Keratinocyte (primary cell): ENCODE data around the gene ZP1. TPM values are rescaled to one million over a fixed set of nuclear protein-coding genes. Genes with fewer than 3 reads are reported as not detected.

Experiments
- DNase-seq: peaks from one replicate; pipeline ENCODE4 v3.0.0-alpha.2; 2011; ENCODE audit warnings: low read depth, missing footprints, low spot score
- FAIRE-seq: peaks from 2 replicates; lab custom pipeline; 2011; peaks lifted over from hg19 to GRCh38; lab: Jason Lieb, UNC
- H2AFZ ChIP-seq: 2 replicates; pipeline ENCODE4 v1.6.0; 2012; ENCODE audit warnings: low read length, control low read depth, inconsistent platforms; ENCODE audit not compliant: control insufficient read depth
- H3K27ac ChIP-seq: 2 replicates; pipeline ENCODE4 v1.5.1; 2011; ENCODE audit warnings: low read length; ENCODE audit not compliant: control insufficient read depth, insufficient read depth
- H3K27me3 ChIP-seq: 3 replicates; pipeline ENCODE4 v1.6.0; 2011; ENCODE audit warnings: low read length; ENCODE audit not compliant: control insufficient read depth, insufficient read depth; ENCODE audit errors: extremely low read depth
- H3K36me3 ChIP-seq, 2 experiments: 2 replicates in 1 of 2; 3 replicates in 1 of 2; pipeline ENCODE4 v1.5.1; 2011; ENCODE audit warnings: low read length in 2 of 2, mild to moderate bottlenecking in 1 of 2; ENCODE audit not compliant: control insufficient read depth in 2 of 2, insufficient read depth in 2 of 2; ENCODE audit errors: extremely low read depth in 1 of 2
- H3K4me1 ChIP-seq: 3 replicates; pipeline ENCODE4 v1.5.1; 2011; ENCODE audit warnings: low read length; ENCODE audit not compliant: control insufficient read depth, insufficient read depth; ENCODE audit errors: extremely low read depth
- H3K4me2 ChIP-seq: 3 replicates; pipeline ENCODE4 v1.6.0; 2011; ENCODE audit warnings: low read depth, low read length; ENCODE audit not compliant: control insufficient read depth, insufficient read depth; ENCODE audit errors: extremely low read depth
- H3K4me3 ChIP-seq, 3 experiments: fragments of 200-600 bp in 1 of 3; sonication (generic) in 1 of 3; 2 replicates in 2 of 3; 3 replicates in 1 of 3; pipeline ENCODE4 v1.5.1; 2011 to 2016; ENCODE audit warnings: low read length in 3 of 3, mild to moderate bottlenecking in 3 of 3, control low read depth in 2 of 3, inconsistent platforms in 1 of 3, low read depth in 1 of 3, mixed read lengths in 1 of 3, mixed run types in 1 of 3, moderate library complexity in 1 of 3; ENCODE audit not compliant: control insufficient read depth in 2 of 3, insufficient read depth in 2 of 3; ENCODE audit errors: extremely low read depth in 1 of 3
- H3K79me2 ChIP-seq: 2 replicates; pipeline ENCODE4 v1.6.0; 2012; ENCODE audit warnings: low read length; ENCODE audit not compliant: control insufficient read depth, insufficient read depth
- H3K9ac ChIP-seq: 3 replicates; pipeline ENCODE4 v1.6.0; 2011; ENCODE audit warnings: low read length; ENCODE audit not compliant: control insufficient read depth, insufficient read depth; ENCODE audit errors: extremely low read depth
- H3K9me1 ChIP-seq: 3 replicates; pipeline ENCODE4 v1.6.0; 2011; ENCODE audit warnings: low read length; ENCODE audit not compliant: control insufficient read depth, insufficient read depth; ENCODE audit errors: extremely low read depth
- H3K9me3 ChIP-seq: 2 replicates; pipeline ENCODE4 v1.5.1; 2012; ENCODE audit warnings: low read depth, low read length; ENCODE audit not compliant: control insufficient read depth
- H4K20me1 ChIP-seq: 3 replicates; pipeline ENCODE4 v1.6.0; 2011; ENCODE audit warnings: low read length; ENCODE audit not compliant: control insufficient read depth, insufficient read depth; ENCODE audit errors: extremely low read depth
- CTCF ChIP-seq, 3 experiments: IDR thresholded peaks in 1 of 3; conservative IDR thresholded peaks in 1 of 3; optimal IDR thresholded peaks in 1 of 3; 2 replicates in 2 of 3; 3 replicates in 1 of 3; pipeline versions ENCODE3 to v1.5.1; 2011; ENCODE audit warnings: low read length in 3 of 3, mild to moderate bottlenecking in 3 of 3, moderate library complexity in 2 of 3, control low read depth in 1 of 3, inconsistent platforms in 1 of 3; ENCODE audit not compliant: insufficient read depth in 2 of 3; ENCODE audit errors: extremely low read depth in 1 of 3
- EZH2 ChIP-seq: IDR thresholded peaks from one replicate; pipeline ENCODE4 v1.6.1; 2012; ENCODE audit warnings: inconsistent platforms, mild to moderate bottlenecking, low read length, moderate library complexity
- dilution Hi-C: fragments of 300-500 bp; cut with MboI; formaldehyde crosslinking; loops from one replicate; pipeline ENCODE4 v1.7.0; 2020; ENCODE audit warnings: low sequenced_read_pairs; ENCODE audit not compliant: extremely low pct_ligation_motif_present
- polyA plus RNA-seq, 5 experiments: library from polyadenylated mRNA; depleted of rRNA in 3 of 5; stranded (reverse) in 3 of 5; stranded (forward) in 1 of 5; unstranded in 1 of 5; fragments of >200 nt; gene quantifications; 1 replicate in 1 of 5; 2 replicates in 3 of 5; 3 replicates in 1 of 5; pipeline versions ENCODE4 v1.2.1 to v1.2.3, GENCODE V29; 2011 to 2012; ENCODE audit warnings: missing spikeins in 2 of 5, low read depth in 1 of 5, low replicate concordance in 1 of 5

Gene ZP1
- polyA plus RNA-seq, 1 donor (not counting 4 experiments of a cell fraction or from before 2014, with no cell fraction given), result not detected

DNA sequence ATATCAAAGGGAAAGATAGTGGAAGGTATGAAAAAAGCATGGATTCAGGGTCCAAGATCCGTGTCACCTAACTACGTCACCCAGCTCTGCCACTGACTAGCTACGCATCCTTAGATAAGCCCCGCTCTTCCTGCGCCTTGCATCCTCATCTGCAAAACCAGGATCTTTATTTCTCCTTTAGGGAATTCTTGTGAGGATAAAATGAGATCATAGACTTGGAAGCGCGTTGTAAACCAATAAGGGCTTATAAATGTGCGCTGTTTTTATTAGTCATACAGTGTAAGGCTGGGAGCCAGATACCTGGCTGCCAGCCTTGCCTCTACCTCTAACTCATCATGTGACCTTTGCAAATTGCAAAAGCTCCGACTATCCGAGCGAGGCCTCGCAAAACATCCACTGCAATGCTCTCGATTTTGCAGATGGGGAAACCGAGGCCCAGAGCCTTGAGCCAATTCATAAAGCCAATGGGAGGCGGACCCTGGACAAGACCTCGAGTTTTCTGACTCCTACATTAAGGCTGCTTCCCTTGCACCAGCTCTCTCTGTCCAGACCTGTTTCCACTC, 38.3 kb downstream of the ZP1 start:
- peak; percentile 13 for FAIRE-seq
- peak overlapping the region; percentile 79 to 93 (median 80) for H3K4me3 ChIP-seq
- dilution Hi-C loops, result no loop called here
- peak overlapping the region; percentile 69 for H2AFZ ChIP-seq
- H3K9ac ChIP-seq, result peak overlapping the region; percentile 94
- H3K27me3 ChIP-seq, result no peaks in the 10 kb centered on the region
- peaks cover 39% of the 10 kb centered on the region for H3K79me2 ChIP-seq
- H3K4me1 ChIP-seq, result peaks cover 11% of the 10 kb centered on the region
- TF ChIP-seq CTCF (optimal IDR thresholded peaks at IDR 0.05 in 1 of 3, IDR thresholded peaks at IDR 0.05 in 1 of 3, conservative IDR thresholded peaks at IDR 0.05 in 1 of 3; ENCODE audit: extremely low read depth in 1 of 3, insufficient read depth in 2 of 3, low read length in 3 of 3) (no peak), EZH2 (no peak)
- peak overlapping the region; percentile 81 for H3K4me2 ChIP-seq
- no peak for DNase-seq
- H3K27ac ChIP-seq, result peak overlapping the region; percentile 93
- peaks cover 10% of the 10 kb centered on the region for H4K20me1 ChIP-seq
- H3K36me3 ChIP-seq, result peaks cover 9 to 26% of the 10 kb centered on the region in 2 experiments
- H3K9me3 ChIP-seq, result no peaks in the 10 kb centered on the region
- H3K9me1 ChIP-seq, result no peaks in the 10 kb centered on the region

DNA sequence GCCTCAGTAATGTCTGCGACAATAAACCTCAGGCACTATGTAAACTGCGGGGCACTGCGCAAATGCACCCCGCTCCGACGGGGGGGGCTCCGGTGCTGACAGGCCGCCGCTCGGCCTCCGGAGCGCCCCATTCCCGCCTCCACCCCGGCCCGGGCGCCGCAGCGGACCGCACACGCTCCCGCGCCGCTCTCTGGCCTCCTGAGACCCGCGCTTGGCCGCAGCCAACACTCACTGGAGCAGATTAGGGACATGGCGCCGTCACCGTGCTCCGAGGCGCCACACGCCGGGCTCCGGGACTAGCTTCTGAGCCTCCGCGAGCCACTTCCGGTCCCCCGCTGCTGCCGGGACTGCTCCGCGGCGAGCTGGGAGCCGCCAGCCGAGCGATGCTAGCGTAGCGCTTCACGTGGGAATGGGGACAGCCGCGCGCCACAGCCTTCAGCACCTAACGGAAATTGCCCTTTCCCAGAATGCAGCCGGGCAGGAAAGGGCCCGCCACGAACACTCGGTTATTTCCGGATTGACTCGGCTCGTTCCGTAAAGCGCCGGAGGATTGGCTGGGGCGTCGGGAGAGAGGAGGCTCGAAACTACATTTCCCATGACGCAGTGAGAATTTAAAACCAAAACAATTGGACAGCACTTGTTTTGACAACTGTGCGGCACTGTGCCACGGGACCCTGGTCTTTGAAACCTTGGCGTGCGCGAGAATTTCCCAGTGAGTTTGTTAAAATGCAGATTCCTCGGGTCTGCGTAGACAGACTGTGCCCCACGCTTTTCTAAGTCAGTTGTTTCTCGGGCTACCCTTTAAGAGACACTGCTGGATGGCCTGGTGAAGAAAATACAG, 39.0 kb downstream of the ZP1 start, which contains the start of gene PRPF19:
Gene PRPF19 (minus strand): TSS at position 454 of the 841 bp plus-strand sequence. CDS start 203 bp downstream, at position 251.
- peak; percentile 13 for FAIRE-seq

More for the DNA sequence above, 39.0 kb downstream of the ZP1 start, which contains the start of gene PRPF19:
- H3K9ac ChIP-seq, result peak within 1 kb of the TSS; percentile 94
- H4K20me1 ChIP-seq, result peaks cover 10% of the 10 kb centered on the region
- DNase-seq, result peak; percentile 63
- dilution Hi-C loops, result no loop called here
- H3K27ac ChIP-seq, result peak within 1 kb of the TSS; percentile 93
- no peaks in the 10 kb centered on the region for H3K27me3 ChIP-seq
- TF ChIP-seq CTCF (optimal IDR thresholded peaks at IDR 0.05 in 1 of 3, IDR thresholded peaks at IDR 0.05 in 1 of 3, conservative IDR thresholded peaks at IDR 0.05 in 1 of 3; ENCODE audit: extremely low read depth in 1 of 3, insufficient read depth in 2 of 3, low read length in 3 of 3), result no peak
- no peak for TF ChIP-seq EZH2
- H3K4me2 ChIP-seq, result peak within 1 kb of the TSS; percentile 87
- peak within 1 kb of the TSS; percentile 70 for H2AFZ ChIP-seq
- no peaks in the 10 kb centered on the region for H3K9me3 ChIP-seq
- peak within 1 kb of the TSS; percentile 79 to 93 (median 80) for H3K4me3 ChIP-seq
- H3K36me3 ChIP-seq, result peaks cover 6 to 20% of the 10 kb centered on the region in 2 experiments
- H3K9me1 ChIP-seq, result no peaks in the 10 kb centered on the region
- H3K79me2 ChIP-seq, result peaks cover 39% of the 10 kb centered on the region
- H3K4me1 ChIP-seq, result peaks cover 11% of the 10 kb centered on the region
